Measurements from ENCODE around the gene GPR61.
A peak's percentile ranks its signal among the peaks of the same experiment; 100 is the strongest.

The GPR61 gene, protein sequence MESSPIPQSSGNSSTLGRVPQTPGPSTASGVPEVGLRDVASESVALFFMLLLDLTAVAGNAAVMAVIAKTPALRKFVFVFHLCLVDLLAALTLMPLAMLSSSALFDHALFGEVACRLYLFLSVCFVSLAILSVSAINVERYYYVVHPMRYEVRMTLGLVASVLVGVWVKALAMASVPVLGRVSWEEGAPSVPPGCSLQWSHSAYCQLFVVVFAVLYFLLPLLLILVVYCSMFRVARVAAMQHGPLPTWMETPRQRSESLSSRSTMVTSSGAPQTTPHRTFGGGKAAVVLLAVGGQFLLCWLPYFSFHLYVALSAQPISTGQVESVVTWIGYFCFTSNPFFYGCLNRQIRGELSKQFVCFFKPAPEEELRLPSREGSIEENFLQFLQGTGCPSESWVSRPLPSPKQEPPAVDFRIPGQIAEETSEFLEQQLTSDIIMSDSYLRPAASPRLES

DNA sequence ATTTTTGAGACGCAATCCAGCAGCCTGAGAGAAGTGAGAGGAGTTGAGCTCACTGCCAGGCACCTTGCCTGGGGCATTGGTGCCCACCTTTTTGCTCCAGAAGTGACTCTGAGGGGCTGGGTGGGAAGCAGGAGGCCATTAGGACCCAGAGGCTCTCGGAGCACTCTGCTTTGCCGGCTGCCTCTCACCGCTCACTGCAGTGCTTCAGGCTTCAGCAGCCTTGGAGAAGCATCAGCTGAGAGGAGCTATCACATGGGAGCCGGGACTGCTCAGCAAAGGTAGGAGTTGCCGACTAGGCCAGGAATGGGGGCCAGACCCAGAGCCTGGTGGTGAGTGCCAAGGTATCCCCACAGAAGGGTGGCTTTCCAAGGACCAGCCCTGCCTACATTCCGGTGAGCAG, at the start of gene GPR61:
GPR61 (plus strand) TSS at position 197 of the 400 bp plus-strand sequence. CDS start 3,151 bp downstream, outside the sequence.
- no peak for DNase-seq (ENCODE audit: low read depth in 1 of 2, low spot score in 1 of 2)

DNA sequence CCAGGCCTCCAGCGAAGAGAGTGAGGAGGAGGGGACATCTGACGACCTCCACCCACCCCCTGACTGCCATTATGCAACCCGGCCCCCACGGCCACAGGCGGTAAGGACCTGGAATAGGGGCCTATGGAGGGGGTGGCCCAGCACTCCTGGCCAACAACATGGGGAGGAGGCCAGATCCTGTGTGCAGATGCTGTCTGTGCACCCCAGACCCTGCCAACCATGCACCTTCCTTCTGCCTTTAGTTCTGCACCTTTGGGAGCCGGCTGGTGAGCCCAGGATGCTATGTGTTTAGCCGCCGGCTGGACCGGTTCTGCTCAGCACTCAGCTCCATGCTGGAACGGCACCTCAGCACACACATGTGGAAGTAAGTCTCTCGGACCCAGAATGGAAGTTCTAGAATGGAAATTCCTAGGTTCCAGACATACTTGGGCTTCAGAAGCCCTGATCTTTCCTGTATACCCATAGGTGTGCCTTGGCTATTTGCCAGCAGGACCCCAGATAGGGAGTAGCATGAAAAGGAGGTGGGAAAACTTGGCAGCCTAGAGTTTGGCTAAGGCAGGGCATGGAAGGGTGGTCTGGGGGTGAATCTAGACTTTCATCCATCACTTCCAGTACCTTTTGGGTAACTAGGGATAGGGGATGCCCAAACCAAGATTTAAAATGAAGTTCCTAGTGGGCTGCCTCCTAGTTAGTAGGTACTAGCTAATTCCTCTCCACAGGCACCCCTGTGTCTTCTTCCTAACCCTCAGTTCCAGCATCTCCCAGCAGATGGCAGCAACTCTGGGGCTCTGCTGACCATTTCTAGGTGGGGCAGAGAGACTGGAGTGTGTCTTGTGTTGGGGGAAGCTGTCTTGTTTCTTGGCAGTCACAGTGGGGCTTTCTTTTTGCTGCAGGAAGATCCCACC, 49.4 kb upstream of the GPR61 start:
- peak; percentile 46 to 61 for DNase-seq (ENCODE audit: low read depth in 1 of 2, low spot score in 1 of 2)

DNA sequence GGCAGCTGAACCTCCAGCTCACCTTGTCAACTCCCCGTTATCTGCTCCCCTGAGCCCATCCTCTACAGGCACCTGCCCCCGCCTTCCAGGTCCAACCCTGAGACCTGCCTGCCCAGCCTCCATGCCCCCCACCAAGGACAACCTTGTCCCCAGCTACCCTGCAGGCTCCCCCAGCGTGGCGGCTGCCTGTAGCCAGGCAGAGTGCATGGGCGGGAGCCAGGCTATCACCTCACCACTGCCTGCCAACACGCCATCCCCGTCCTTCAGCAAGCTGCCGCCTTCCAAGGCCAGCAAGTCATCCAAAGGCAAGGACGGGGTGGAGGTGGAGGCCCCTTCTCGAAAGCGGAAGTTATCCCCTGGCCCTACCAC, 48.8 kb upstream of the GPR61 start:
- DNase-seq (ENCODE audit: low read depth in 1 of 2, low spot score in 1 of 2): no peak

DNA sequence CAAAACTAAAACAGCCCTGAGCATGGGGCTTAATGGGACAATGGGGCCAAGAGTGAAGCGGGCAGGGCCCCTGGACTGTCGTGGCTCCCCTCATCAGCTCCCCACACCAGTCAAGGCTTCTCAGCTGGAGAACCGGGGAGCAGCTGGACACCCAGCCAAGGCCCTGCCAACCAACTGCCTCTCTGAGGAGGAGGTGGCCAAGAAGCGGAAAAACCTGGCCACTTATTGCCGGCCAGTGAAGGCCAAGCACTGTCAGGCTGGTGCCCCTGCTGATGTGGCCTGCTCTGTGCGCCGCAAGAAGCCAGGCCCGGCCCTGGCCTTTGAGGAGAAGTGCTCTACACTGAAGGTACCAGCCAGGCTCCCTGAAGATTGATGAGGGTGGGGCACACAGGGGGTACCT, 48.3 kb upstream of the GPR61 start:
- no peak for DNase-seq (ENCODE audit: low read depth in 1 of 2, low spot score in 1 of 2)

DNA sequence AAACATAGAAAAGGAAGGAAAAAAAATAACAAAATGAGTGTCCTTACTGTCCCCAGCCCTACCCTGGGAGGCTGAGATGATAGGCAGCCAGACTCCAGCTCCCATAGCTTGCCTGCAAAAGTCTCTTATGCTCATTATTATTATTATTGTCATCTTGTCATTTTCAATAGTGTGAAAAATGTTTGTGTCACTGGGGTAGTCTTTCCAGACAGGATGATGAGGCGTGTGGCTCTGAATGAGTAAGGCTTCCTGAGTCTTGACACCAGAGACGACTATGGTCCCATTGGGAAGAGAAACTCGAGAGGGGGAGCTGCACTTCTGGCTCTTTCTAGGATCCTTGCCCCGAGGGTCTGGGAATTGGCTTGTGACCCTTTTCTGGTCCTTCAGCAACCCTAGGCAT, 46.9 kb upstream of the GPR61 start:
- DNase-seq (ENCODE audit: low read depth in 1 of 2, low spot score in 1 of 2): no peak

DNA sequence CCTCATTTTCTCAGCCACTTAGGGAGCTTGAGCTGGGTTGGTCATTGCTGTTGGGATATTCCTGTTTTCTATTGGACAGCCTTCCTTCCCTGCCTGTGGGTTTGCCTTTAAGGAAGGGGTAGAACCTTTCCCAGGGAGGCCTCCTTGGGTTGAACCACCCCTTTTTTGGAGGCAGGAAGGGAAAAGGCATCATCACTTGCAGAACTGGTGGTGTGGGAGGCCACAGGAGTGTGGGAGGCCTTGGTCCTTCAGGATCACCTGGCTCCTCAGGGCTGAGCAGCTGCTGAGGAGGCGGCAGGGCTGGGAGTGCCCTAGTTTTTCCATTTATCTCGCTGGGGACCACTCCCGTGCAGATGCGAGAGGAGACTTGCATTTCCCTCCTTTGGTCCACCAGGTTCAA, 46.4 kb upstream of the GPR61 start:
- no peak for DNase-seq (ENCODE audit: low read depth in 1 of 2, low spot score in 1 of 2)

DNA sequence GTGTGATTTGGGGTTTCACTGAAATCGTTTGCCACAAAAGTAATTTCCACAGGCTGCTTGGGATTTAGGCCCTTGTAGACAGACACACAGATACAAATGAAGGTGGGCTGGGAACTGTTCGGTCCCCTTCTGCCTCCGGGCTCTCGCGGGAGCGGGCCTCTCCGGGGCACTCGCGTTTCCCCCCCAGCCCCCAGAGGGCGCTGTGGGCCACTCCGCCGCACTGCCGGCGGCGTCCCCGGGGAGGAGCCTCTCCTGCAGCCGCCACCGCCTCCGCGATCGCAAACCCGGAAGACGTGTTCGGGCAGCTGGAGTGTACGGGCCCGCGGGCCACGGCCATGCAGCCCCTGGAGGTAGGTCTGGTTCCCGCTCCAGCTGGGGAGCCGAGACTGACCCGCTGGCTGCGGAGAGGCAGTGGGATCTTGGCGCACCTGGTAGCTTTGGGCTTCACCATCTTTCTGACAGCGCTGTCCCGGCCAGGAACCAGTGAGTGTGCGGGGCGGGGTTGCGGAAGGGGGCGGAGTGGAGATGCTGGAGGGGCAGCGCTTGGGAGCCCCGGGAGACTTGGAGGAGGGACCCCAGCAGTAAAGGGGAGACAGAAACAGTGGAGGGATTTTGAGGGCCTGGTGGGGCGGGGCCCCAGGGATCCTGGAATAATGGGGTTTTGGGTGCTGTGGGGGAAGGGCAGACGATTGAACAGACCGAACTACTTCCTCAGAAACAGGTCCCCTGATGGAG, 45.7 kb upstream of the GPR61 start, which contains the start of gene CYB561D1:
CYB561D1 (plus strand) TSS at position 290 of the 735 bp plus-strand sequence; CDS start at position 336, 46 bp downstream.
- DNase-seq (ENCODE audit: low read depth in 1 of 2, low spot score in 1 of 2): peak; percentile 81 to 87

DNA sequence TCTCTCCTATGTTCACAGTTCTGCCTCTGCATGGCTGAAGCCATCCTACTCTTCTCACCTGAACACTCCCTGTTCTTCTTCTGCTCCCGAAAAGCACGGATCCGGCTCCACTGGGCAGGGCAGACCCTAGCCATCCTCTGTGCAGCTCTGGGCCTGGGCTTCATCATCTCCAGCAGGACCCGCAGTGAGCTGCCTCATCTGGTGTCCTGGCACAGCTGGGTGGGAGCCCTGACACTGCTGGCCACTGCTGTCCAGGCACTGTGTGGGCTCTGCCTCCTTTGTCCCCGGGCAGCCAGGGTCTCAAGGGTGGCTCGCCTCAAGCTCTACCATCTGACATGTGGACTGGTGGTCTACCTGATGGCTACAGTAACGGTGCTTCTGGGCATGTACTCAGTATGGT, 43.9 kb upstream of the GPR61 start:
- no peak for DNase-seq (ENCODE audit: low read depth in 1 of 2, low spot score in 1 of 2)

DNA sequence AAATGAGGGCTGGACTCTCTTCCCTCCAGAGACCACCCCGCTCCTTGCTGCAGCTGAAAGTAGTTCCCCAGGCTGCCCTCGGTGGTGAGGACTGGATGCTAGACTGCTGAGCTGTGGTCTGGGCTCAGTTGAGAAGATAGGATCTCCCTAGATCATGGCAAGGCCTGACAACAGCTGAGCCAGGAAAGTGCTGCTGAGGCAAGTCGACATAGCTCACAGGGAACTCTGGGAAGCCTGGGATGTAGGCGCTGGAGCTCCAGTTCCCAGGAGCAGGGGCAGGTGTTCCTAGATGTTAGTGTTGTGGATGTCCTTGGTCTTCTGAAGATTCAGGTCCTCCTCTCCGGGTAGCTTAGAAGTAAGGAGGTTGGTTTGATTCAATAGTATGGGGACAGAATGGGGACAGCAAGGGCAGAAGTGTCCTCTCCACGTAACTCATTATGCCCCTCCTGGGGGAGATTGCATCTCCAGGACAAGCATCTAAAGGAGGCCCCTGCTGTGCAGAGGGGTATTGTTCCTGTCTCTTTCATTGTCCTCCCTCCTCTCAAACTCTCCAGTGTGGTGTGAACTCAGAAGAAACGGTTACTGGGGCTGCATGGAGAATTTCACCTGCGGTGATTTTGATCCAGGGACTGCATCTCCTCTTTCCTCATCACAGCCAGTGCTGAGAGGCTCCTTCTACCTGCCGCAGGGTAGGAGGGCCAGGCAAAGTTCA, 42.1 kb upstream of the GPR61 start:
- no peak for DNase-seq (ENCODE audit: low read depth in 1 of 2, low spot score in 1 of 2)

DNA sequence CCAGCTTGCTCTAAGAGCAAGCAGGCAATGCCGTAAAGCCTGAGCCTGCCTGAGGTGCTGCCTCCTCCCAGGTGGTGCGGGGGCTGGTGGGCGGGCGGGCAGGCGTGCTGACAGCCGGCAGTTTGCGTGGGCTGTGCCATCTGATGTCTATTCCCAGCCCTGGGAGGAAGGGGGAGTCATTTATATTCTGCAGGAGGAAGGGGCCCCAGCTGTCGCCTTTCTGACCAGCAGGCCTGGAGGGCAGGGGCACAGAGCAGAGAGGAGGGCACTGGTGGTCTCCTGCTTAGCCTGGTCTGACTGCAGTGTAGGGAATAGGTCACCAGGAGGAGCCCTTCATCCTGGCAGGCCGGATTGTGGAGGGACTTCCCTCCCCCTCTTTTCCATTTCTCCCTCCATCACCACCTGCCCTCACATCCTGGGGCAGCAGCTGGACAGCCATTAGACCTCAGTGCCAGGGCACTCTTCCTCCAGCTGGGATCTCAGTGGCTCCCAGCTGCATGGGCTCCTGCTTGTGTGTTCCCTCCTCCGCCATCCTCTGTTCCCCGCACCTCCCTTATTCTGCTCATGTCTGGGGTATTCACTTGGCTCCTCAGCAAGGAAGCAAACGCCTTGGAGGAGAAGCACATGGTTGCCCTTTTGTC, 41.4 kb upstream of the GPR61 start:
- DNase-seq (ENCODE audit: low read depth in 1 of 2, low spot score in 1 of 2): no peak

DNA sequence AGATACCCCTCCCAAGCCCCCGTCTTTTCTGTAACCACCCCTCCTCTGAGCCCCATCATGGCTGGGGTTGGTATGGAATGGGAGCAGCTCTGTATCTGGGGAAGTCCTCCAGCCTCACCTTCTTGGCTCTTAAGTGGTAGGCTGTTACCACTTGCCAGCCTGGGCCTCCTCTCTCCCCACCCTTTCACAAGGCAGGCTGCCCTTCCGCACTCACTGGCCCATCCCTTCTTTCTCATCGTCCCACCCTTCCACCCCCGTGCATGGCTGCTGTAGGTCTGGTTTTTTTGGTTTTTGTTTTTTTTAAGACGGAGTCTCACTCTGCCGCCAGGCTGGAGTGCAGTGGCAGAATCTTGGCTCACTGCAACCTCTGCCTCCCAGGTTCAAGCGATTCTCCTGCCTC, 40.6 kb upstream of the GPR61 start:
- no peak for DNase-seq (ENCODE audit: low read depth in 1 of 2, low spot score in 1 of 2)

DNA sequence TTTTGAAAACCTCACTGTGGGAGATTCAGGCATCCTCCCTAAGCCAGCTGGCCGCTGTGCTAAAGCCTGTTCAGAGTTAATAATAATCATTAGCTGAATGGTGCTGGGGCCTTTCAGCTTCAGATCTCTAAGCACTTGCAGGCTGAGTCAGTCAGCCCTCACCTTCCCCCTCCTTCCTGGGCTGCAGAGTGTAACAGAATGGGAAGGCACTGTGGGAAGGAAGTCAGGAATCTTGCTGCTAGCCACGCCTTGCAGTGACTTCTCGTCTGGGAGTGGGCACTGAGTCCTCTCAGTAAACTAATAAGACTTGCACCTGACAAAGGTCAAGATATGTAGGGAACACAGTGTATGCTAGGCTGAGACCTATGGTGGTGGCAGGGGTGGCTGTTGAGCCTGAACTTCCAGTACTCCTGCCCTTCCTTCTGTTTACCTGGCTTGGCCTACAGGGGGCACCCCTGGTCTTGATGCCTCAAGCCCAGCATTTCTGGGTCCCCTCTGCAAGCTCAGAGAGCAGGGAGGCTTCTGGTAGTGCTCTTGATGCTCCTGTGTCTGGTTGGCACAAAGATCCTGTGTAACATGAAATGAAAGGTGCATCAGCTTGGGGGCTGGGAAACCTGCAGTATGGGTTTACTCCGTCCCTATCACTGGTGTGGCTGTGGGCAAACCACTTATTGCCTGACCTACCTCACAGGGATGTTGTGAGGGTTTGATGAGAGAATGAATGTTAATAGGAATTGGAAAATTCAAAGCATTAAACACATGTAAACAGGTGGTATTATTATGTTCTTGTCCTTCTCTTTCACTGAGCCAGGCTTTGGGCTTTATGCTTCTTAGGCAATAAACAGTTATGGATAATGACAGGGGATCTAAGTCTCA, 39.8 kb upstream of the GPR61 start:
- no peak for DNase-seq (ENCODE audit: low read depth in 1 of 2, low spot score in 1 of 2)

DNA sequence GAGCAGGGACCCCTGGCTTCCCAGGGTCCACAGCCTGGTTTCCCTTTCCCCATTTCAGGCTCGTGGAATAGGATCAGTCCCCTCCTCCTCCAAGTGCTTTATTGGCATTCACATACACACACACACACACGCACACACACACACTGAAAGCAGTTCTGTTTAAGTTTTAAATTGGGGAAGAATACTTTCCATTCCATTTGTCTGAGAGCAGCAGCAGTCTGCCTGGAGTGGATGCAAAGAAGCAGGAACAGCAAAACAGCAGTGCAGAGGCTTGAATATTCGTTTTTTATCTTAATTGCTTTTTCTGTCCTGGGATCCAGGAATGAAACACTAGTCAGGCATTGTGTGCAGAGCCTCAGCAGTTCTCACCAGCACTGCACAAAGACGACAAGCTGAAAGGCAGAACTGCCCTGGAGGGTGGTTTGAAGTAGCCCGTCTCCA, 38.7 kb upstream of the GPR61 start:
- DNase-seq (ENCODE audit: low read depth in 1 of 2, low spot score in 1 of 2): no peak

DNA sequence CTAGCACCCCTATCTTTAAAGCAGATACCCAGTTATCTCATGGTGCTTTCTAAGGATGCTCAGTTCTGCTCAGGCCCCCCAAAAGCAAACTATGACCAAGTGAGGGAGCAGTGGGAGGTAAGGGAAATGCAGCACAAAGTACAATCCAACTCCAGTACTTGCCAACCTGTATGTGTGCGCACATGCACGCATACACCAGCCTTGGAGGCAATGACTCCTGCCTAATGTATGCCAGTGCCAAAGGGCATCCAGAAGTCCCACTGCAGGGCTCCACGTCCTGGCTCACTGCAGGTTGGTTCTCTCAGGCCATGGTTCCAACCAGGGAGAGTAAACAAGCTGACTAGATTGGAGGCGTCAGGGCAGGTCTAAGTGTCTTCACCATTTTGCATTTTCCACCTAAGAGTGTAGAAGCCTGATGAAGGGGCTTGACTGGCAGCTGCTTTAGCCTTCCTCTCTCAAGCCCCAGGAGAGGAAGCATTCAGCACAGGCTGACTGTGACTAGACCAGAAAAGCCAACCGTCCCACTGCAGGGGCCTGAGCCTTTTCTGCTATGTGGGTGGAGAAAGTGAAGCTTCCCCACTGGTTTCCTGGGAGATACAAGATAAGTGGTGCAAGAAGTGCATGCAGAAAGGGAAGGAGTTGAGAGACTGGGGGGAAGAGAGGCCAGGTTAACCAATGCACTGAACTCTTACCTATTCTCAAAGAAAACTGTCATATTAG, 37.9 kb upstream of the GPR61 start:
- DNase-seq (ENCODE audit: low read depth in 1 of 2, low spot score in 1 of 2): no peak

DNA sequence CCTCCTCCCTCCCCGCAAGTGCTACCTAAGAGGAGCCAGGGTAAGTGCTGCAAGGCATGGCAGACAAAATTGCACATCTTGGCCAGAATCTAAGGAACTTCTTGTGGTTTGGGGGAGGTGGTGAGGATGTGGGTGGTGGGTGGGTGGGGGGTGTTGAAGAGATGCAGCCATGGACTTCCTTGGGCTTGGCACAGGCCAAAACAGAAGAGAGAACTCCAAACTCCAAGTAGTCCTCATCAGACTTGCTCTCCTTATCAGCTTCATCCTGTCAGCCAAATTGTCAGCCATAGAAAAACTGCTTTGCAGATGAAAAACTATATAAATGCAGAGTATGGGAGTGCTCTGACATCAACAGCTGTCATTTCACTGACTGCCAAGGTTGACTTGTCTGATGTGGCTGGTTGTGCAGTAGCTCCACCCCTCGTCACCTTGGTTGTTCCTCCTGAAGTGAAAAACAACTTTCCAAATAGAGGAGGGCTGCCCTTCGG, 37.3 kb upstream of the GPR61 start:
- peak in 1 of 2 donors; percentile 43 for DNase-seq (ENCODE audit: low read depth in 1 of 2, low spot score in 1 of 2)

DNA sequence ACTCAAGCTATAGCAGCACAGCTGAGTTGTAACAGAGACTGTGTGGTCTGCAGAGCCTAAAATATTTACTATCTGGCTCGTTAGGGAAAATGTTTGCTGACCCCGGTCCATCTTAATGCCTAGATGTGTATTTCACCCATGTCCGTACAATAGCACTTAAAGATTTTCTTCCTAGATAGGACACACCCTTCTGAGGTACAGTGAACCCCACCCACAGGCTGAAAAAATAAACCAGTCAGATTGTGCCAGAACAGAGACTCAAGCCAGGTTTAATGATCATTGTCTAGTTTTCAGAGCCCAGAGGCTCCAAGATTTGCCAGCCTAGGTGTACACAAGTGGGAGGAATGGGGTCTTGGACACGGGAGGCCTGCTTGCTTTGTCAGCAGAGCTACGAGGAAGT, 35.7 kb upstream of the GPR61 start:
- no peak for DNase-seq (ENCODE audit: low read depth in 1 of 2, low spot score in 1 of 2)

DNA sequence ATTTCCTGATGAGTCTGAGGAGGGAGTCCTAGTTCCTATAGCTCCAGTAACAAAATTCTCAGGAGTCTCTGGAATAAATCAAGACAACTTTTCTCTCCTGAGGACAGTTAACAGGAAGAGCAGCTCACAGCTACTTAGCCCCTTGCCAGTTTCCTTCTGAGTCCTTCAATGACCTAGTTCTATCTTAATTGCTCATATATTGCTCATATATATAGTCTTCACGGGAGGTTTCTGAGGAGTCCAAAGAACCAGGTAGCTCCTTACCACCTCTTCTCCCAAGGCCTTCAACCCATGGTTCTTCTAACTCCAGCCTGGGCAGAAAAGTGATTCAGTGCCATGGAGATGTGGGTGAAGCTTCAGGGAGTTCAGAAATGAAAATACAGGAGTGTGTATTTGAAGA, 34.7 kb upstream of the GPR61 start:
- DNase-seq (ENCODE audit: low read depth in 1 of 2, low spot score in 1 of 2): no peak
